HG03064 (cell line): ENCODE data around the gene FAM83E.

Source experiments
- ATAC-seq: cut with Tn5 transposase; IDR thresholded peaks from one replicate; pipeline ENCODE4 v1.9.1; 2021; ENCODE audit warnings: low read depth; ENCODE audit not compliant: unreplicated experiment

Gene FAM83E

GRCh38 chr19:48629599-48630295, 14.9 kb upstream of the FAM83E start:
- ATAC-seq, result no peak

GRCh38 chr19:48629297-48629598, 14.4 kb upstream of the FAM83E start:
- no peak for ATAC-seq

GRCh38 chr19:48628486-48629296, 13.8 kb upstream of the FAM83E start:
- ATAC-seq, result no peak

GRCh38 chr19:48627865-48628314, 13.0 kb upstream of the FAM83E start:
- no peak for ATAC-seq

GRCh38 chr19:48627201-48627864, 12.5 kb upstream of the FAM83E start:
- ATAC-seq, result no peak

- ATAC-seq, result no peak
These were observed 11.0 kb upstream of the FAM83E start for GRCh38 chr19:48625891-48626327.

GRCh38 chr19:48624791-48625723, 10.2 kb upstream of the FAM83E start:
- ATAC-seq, result no peak

GRCh38 chr19:48624067-48624594, 9.3 kb upstream of the FAM83E start:
- ATAC-seq, result peak; percentile 59

- ATAC-seq, result no peak
These were observed 8.7 kb upstream of the FAM83E start for GRCh38 chr19:48623556-48624066.

- ATAC-seq, result no peak
These were observed 5.1 kb upstream of the FAM83E start for GRCh38 chr19:48619692-48620585.

GRCh38 chr19:48618916-48619691, 4.2 kb upstream of the FAM83E start, which contains the start of the genes RPL18 and SPHK2:
RPL18 (minus strand) TSS chr19:48619178; CDS start chr19:48619143, 35 bp downstream.
SPHK2 (plus strand) TSS chr19:48619506; CDS start chr19:48620515, 1,009 bp downstream.
- peak; percentile 71 for ATAC-seq

GRCh38 chr19:48618278-48618915, 3.5 kb upstream of the FAM83E start:
- no peak for ATAC-seq

GRCh38 chr19:48617146-48617937, 2.5 kb upstream of the FAM83E start:
- ATAC-seq, result no peak

GRCh38 chr19:48616491-48617056, 1.7 kb upstream of the FAM83E start:
- no peak for ATAC-seq

GRCh38 chr19:48616041-48616436, 1.2 kb upstream of the FAM83E start:
- ATAC-seq, result no peak
